RCC 7860 (cell line): ENCODE measurements around the gene RPA1.

Experiments
- DNase-seq: peaks from one replicate; pipeline ENCODE4 v3.0.0-alpha.2; 2015; ENCODE audit warnings: low spot score
- FAIRE-seq: peaks from 2 replicates; lab custom pipeline; 2012; peaks lifted over from hg19 to GRCh38; lab: Jason Lieb, UNC

The RPA1 gene

DNA sequence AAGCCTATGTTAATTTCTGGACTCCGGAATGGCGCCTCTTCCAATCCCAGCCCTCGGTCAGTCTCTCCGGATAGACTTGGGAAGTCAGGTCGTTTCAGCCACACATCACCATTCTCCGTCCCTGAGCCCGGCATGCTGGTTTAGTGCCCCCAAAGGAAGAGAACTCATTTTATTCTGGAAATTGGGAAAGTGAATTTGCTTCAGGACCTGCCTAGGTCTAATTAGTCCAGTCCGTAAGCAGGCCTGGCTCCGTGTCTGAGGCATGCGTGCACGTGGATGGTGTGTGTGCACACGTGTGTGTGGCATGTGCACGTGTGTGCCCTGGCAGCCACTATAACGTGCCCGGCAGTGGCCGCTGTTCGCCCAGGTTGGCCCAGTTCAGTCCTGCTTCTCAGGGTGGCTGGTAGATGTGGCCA is 77.4 kb downstream of the RPA1 start:
- FAIRE-seq = no peak

DNA sequence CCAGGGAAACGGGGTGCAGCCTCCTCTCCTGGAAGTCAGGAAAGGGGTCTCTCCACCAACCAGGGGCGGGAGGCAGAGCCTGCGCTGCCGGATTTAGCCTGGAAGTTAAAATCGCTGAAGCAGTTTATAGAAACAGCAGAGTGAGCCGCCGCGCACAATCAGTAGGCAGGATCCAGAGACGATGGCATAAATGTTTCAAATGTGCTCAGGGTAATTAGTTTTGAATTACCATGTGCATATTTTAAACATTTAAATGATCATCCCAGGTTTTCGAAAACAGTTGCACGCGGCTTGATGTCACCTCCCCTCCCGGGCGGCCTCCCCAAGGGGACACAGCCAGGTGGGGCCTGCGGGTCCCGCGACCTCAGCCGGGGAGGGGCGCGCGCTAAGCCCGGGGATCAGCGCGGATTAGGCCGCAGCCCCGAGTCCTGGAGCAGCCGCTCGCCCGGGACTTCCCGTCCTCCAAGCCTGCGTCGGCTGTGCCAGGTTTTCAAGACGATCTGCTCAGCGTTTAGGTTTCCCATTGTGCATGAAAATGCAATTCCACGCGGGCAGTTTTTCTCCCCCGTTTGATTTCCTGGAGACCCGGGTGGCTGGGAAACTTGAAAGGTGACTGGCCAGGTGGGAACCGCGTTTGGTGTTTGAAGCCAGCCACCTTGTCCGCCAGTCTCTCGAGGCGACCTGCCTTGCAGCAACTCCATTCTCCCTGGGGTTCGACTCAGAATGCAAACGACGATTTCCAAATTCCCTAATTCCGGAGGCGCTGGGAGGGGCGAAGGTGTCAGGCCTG is 78.3 kb downstream of the RPA1 start:
- DNase-seq = no peak
- no peak for FAIRE-seq

More for the DNA sequence above, 77.4 kb downstream of the RPA1 start:
- no peak for DNase-seq

DNA sequence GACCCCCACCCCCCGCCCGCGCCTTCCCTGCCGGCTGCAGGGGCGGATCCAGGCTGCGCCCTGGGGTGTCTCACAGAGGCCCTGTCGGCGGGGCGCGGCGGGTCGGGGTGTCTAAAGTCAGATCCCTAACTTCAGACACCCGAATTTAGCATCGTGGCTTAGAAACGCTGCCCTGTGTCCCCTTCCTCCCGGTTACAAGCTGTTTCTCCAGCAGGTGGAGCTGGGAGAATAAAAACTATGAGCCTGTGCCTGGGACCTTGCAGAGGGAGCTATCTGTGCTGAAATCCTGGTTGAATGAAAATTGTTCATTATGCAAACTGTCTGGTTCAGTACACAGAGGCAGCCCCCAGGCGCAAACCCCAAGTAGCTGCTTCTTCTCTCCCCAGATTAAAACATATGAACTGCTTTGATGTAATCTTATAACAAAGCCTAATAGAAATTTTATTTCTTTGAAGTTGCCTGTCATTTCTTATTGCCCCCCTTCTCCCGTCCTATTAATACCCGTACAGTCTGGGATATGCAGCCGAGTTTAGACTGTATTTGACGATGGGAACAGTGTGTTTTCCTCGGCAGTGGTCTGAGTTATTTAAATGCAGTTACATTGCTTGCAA is 79.0 kb downstream of the RPA1 start:
- FAIRE-seq = no peak
- DNase-seq = peak; percentile 33

DNA sequence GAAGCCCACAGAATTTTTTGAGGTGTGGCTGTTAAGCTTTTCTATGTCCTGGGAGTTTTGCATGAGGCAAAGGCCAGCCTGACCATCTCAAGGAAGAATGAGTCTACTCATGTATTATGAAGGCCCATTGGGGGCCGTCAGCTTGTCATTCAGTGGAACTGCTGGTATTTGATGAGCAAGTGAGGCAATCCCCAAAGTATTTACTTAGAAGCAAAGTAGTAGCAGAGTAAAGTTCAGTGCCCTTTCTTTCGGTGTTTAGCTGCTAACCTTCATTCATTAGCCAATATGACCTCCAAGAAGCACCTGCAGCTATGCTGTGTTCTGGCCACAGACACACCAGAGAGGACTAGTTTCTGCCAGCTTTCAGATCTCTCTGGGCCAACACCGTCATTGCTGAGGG is 80.2 kb downstream of the RPA1 start:
- DNase-seq (no peak), FAIRE-seq (no peak)

DNA sequence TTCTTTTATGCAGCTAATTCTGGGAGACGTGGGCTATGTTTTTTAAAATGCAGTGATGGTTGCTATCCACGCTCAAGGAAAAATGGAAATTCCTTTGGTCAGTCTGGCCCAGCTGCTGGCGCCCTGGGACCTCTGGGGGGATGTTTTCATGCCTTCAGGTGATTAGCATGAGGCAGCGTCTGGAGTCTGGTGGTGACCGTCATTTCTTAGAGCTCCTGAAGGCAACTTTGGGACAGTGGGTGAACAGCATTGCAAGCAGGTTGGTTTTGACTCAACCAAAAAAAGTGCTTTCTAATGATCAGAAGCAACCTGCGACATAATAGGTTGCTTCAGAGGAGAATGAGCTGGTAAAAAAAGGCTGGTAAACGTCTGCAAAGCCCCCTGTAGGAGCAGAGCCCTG is 82.3 kb downstream of the RPA1 start:
- no peak for FAIRE-seq
- no peak for DNase-seq

DNA sequence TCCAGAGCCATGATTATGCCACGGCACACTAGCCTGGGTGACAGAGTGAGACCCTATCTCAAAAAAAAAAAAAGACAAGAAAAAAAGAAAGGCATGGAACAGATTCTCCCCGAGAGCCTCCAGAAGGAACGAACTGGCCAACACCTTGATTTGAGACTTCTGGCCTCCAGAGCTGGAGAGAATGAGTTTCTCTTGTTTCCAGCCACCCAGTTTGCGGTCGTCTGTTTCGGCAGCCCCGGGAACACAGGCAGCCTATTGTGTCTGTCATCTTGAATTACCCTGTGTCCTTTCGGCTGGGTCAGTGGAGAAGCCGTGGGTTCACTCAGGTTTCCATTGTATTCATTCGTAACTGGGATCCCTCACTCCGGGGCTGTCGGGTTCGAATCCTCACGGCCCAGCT is 83.9 kb downstream of the RPA1 start:
- no peak for FAIRE-seq

DNA sequence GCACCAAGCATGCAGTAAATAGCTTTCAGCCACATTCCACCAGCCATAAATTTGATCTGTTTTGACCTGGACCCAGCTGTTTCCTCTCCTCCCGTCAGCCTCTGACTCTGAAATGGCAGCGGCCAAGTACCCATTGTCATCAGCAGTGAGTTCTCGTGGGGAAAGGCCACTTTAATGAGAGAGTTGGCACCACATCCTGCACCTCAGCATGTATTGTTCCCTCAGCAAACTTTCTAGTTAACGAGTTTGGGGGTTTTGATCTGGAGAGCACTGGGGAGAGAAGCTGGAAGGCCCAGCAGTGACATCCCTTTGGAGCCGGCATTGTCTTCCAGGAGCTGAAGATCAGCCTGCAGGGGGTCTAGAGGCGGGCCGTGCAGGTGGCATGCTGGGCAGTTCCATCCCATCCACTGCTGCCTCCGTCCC is 84.9 kb downstream of the RPA1 start:
- no peak for DNase-seq
- FAIRE-seq = no peak

More for the DNA sequence above, 83.9 kb downstream of the RPA1 start:
- DNase-seq = no peak

DNA sequence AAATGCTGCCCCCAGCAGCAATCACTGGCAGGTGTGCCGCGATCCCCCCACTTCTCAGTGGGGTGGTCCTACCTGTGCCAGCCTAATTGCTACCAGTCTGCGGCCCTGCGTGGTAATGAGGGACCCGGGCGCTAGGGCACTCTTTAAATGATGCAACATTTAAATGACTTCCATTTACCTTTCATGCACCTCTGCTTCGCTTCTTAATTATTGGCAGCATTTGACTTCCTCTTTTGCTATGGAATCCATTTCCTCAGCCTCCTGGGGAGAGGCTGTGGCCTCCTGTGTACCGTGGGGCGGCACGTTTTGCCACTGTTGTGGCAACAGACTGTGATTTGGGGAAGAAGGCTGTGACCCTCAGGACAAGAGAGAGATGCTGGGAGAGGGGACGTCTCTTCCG is 86.1 kb downstream of the RPA1 start:
- no peak for DNase-seq
- no peak for FAIRE-seq

DNA sequence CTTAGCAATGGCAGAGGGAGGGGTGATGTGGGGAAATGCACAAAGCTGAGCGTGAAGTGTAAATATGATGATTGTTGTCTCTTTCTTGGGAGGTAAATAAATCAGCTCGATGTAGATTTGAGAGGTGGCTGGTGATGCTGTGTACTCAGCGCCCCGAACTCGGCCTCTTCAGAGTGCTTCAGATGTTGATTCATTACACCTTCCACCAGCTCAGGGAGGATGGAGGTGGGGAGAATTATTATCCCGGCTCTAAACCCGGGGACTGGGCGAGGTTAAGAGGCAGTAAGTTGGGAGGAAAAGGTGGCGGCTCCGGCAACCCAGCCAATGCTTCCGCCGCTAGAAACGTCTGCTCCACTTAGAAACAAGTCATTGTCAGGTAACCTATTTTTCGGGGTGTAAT is 86.5 kb downstream of the RPA1 start:
- FAIRE-seq (no peak), DNase-seq (no peak)

DNA sequence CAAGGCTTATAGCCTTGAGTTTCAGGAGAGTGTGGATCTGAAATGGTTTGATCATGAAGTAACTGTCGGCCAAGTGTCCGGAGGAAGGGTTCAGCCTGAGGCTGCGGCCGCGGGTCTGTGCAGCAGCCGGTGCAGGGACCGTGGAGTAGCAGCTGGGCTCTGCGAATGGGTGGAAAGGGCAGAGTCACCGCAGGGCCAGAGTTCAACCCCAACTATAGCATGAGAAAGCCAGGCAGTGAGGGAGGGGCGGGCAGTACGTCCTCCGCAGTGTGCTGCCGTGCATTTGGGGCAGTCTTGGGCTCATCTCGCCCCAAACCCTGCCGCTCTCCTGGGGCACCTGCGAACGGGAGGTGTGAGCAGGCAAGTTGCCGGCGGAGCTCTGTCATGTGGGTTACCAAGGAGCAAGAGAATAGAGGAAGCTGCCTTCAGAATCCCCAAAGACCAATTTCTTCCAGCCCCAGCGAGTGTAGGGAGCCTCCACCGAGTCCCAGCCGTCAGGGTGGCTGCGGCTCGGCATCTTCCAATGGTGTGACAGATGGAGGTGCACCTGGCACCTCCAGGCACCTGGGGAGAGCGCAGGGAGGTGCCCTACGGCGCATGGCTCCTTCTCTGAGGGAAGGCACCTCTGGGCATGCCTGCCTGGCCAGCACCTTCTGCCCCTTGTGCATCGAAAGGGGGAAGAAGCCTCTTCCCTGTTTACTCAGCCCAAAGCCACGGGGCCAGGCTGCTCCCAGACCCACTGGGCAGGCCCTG is 87.3 kb downstream of the RPA1 start:
- no peak for FAIRE-seq
- no peak for DNase-seq

DNA sequence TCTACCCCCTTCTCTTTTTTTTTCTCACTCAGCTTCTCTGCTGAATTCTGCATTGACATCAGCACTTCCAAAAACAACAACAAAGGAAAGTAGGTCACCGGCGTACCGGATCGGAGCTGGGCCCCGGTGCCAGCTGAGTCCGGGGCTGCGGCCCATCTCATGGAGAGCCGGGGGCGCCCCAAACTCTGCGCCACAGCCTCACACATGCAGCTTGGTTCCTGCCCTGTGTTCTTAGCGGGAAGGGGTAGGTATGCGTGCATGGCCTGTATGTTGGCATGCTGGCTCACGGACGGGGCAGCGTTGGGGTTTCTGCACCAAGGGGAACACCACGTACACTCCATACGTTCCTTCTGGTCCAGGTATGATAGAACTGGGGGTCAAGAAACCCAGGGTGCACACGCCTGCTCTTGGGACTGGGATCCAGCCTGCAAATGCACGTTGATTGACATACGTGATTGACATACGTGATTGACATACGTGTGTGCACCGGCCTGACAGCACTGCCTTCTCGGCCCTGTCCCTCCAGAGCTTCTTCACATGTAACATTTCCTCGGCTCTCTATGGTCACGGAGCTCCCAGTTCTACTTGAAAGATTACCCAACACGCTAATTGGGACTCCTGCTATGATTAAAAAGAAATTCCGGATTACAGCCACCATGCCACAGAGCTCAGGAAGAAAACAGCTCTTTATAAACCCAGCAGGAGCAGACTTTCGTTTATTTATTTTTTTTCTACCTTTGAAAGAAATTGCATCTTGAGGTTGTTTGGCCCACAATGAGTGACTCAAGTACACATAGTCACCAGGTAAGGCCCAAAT is 88.7 kb downstream of the RPA1 start:
- FAIRE-seq (no peak), DNase-seq (no peak)

DNA sequence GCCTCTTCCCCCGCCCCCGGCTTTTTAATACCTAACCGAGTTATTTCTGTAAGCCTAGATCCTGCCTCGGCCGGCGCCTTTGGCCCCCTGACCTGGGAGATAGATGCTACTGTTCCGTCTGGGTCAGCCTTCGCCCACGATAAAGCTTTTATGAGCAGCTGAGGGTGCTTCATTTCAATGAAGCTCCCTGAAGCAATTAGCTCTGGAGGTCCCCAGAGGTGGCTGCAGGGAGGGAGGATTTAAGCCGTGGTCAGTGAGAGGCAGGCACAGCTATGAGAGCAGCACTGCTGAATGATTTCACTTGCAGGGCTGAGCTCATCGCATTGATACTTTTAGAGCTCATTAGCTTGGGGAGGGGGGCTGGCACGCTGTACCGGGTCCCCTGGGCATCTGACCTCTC is 89.4 kb downstream of the RPA1 start:
- FAIRE-seq = no peak

DNA sequence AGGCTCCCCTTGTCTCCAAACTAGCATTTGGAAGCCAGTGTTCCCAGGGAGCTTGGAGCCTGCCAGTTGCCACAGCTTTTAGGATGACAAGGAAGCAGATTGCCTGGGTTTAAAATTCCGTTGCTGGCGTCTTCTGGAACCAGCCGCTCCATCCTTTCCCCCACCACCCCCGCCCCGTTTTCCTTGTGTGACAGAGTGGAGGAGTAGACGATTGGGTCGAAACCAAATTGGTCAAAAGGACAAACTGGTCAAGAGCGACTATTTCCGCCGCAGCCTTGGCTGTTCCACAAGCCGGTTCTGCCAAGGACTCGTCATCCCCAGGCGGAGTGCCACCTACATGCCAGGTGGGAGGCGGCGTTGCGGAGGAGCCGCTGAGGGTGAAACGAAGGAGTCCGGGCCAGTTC is 91.1 kb downstream of the RPA1 start:
- FAIRE-seq (no peak), DNase-seq (no peak)

More for the DNA sequence above, 89.4 kb downstream of the RPA1 start:
- no peak for DNase-seq

DNA sequence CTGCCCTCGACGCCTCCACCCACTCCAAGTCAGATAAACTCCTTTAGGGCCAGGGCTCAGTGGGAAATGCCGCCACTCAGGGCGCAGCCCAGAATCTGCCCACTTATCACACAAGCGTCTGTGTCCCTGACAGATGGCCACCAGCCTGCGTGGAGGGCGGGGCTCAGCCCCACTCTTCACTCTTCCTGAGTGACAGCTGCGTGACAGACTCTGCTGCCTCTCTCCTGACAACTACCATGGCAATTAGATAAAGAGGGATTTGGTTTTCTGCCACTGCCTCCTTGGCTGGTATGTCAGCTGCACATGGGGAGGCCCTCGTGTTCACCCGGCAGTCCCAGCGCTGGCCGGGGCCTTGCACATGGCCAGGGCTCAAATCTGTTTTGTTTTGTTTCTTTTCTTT is 99.2 kb downstream of the RPA1 start:
- FAIRE-seq = no peak
- no peak for DNase-seq

DNA sequence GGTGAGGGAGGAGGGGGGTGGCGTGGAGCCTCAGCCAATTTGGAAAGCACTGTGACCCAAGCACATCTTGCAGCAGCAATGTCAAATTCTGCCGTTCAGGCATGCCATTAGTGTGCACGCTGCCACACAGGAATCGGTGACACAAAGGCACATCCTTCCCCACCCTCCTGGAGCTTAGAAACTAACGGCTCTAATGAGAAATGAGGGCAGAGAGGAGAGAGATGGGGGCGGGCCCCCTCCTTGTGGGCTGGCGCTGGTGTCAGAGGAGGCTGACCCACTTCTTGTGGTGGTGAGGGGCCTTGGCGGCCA is 100.5 kb downstream of the RPA1 start:
- no peak for FAIRE-seq

DNA sequence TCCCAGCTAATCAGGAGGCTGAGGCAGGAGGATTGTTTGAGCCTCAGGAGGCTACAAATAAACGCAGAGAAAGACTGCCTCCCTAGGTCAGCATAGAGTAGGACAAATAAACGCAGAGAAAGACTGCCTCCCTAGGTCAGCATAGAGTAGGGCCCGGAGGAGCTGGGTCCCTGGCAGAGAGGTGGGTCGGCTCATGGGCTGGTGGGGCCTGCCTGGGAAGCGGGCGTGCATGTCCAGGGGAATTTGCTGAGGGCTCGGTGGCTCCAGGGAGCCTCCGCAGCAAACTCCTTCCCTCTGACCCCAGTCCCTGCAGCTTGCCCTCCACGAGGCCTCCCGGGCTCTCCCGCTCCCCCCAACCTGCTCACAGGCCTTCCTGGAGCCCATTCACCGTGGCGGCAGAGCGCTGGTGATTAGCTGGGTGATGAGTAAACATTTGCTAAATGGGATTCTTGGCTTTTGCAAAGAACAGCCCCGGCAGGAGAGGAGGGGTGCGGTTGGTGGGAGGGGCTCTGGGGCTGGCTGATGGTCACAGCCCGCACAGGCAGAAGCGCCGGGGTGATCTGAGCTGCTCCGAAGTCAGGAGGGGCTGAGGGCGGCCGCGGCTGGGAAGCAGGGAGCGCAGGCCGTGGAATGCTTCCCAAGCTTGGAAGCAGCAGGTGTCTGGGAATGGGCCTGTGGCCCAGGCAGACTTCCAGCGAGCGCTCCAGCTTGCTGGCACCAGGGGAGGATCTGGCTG is 102.2 kb downstream of the RPA1 start:
- no peak for FAIRE-seq
- no peak for DNase-seq

More for the DNA sequence above, 100.5 kb downstream of the RPA1 start:
- no peak for DNase-seq

DNA sequence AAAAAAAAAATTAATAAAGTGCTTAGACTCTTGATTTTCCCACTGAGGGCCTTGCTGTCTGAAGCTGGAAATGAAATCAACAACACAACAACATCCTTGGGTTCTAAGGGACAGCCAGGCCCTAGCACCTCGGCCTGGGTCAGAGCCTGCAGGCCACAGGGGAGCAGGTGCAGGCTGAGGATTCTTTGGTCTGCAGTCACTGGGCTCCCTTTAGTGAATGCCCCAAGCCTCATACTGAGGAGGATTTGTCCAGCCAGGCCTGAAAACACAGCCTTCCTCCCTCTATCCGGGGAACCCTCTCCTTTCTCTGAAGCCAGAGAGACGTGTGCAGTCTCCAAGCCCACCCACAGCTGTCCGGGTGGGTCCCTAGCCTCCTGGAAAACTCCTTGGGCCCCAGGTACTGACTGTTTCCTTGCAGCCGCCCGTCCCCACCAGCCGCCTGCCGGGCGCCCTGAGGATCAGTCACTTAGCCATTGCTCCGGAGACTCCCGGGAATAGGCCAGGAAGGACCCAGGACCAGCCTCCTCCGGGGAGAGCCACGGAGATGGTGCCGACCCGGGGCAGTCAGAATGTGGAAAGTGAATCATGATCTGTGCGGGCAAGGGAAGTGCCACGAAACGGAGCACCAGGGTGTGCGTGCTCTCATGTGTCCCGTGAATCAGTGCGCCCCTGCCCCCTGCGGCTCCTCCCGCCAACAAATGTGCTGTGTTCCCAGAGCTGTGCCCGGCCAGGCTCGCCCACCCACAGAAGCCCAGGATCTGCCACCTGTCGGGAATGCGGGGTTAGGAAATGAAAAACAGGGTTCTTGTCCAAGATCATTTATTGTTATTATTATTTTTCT is 104.3 kb downstream of the RPA1 start:
- no peak for FAIRE-seq
- no peak for DNase-seq

DNA sequence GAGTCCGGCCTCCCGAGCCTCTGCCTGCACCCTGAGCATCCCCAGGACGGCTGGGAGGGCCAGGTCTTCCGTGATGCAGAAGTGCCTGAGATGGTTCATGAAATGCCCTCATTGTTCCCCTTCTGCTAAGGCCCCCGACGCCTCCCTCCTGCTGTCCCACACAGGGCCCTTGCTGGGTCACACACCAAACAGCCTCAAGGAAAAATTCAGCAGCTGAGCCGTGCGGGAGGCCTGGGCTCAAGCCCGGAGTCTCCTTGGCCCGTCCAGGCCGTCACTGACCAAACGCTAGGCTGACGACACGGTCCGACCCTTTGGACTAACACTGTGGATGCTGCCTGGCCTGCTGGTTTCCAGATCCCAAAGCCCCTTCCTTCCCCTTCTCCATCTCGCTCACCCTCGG is 105.1 kb downstream of the RPA1 start:
- DNase-seq (no peak), FAIRE-seq (no peak)

DNA sequence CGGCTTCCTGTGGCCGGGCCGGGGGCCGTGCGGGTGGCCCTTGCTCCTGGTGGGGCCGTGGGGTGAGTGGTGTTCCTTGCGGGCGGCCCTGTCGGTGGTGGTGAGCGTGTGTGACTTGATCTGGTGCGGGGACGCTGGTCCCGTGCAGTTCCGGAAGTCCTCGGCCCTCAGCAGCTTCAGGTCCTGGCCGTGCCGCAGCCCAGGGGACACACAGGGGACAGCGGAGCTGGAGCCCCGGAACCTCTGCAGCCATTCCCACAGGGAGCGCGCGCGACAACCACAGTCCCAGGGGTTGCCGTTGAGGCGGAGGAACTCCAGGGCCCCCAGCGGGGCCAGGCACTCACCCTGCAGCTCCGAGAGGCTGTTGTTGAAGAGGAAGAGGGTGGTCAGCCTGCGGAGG is 107.0 kb downstream of the RPA1 start:
- DNase-seq = no peak
- no peak for FAIRE-seq

DNA sequence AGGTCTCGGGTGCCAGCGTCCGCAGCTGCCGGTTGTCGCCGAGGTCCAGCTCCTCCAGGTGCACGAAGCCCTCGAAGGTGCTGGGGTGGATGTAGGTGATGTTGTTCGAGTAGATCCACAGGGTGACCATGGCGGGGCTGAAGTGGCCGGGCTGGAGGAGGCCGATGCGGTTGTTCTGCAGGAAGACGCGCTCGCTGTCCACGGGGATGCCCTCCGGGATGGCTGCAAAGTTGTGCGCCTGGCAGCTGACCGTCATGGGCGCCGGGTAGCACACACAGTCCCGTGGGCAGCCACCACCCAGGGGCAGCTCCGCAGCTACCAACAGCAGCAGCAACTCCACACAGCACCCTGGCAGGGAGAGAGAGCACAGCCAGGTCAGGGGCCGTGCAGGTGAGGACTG is 107.7 kb downstream of the RPA1 start:
- FAIRE-seq = no peak

More for the DNA sequence above, 107.7 kb downstream of the RPA1 start:
- no peak for DNase-seq
